CD14-positive monocyte (primary cell): Measurements from ENCODE around the gene ZAP70. TPM values are rescaled to one million over a fixed set of nuclear protein-coding genes. Genes with fewer than 3 reads are reported as not detected.

Experiments
- DNase-seq, 3 donors: peaks; one replicate each; pipeline ENCODE4 v3.0.0-alpha.2; 2011 to 2022
- H2AFZ ChIP-seq: 2 replicates; pipeline ENCODE4 v1.6.0; 2012; ENCODE audit warnings: mild to moderate bottlenecking, low read depth, low read length, inconsistent platforms; ENCODE audit not compliant: insufficient read depth, poor library complexity, severe bottlenecking
- H3K27ac ChIP-seq, 2 donors: 1 replicate in 1 of 2; 2 replicates in 1 of 2; pipeline ENCODE4 v1.5.1; 2012 to 2013; ENCODE audit warnings: low read length in 2 of 2, control low read depth in 1 of 2, inconsistent platforms in 1 of 2, low read depth in 1 of 2, mild to moderate bottlenecking in 1 of 2
- H3K27me3 ChIP-seq, 2 donors: one replicate each; pipeline versions ENCODE4 v1.6.0 to v1.6.1; 2011 to 2013; ENCODE audit warnings: low read length in 2 of 2; ENCODE audit not compliant: control insufficient read depth in 2 of 2, insufficient read depth in 2 of 2
- H3K36me3 ChIP-seq, 2 donors: replicated peaks in 1 of 2; 1 replicate in 1 of 2; 2 replicates in 1 of 2; pipeline versions ENCODE4 v1.5.1 to v1.6.1; 2012 to 2013; ENCODE audit warnings: low read length in 2 of 2, control low read depth in 1 of 2, inconsistent platforms in 1 of 2, mild to moderate bottlenecking in 1 of 2; ENCODE audit not compliant: insufficient read depth in 2 of 2, control insufficient read depth in 1 of 2
- H3K4me1 ChIP-seq, 2 donors: 1 replicate in 1 of 2; 2 replicates in 1 of 2; pipeline versions ENCODE4 v1.5.1 to v1.6.1; 2012 to 2013; ENCODE audit warnings: low read length in 2 of 2, control low read depth in 1 of 2, inconsistent platforms in 1 of 2, mild to moderate bottlenecking in 1 of 2, moderate library complexity in 1 of 2; ENCODE audit not compliant: insufficient read depth in 2 of 2, control insufficient read depth in 1 of 2
- H3K4me2 ChIP-seq: replicated peaks from 2 replicates; pipeline ENCODE3; 2012; ENCODE audit warnings: low read length, moderate library complexity, mild to moderate bottlenecking; ENCODE audit not compliant: poor library complexity, severe bottlenecking; ENCODE audit errors: extremely low read depth
- H3K4me3 ChIP-seq, 3 experiments: fragments of 200-600 bp in 1 of 3; sonication (generic) in 1 of 3; replicated peaks in 1 of 3; 1 replicate in 2 of 3; 2 replicates in 1 of 3; pipeline ENCODE4 v1.5.1; 2011 to 2013; ENCODE audit warnings: low read length in 3 of 3, mild to moderate bottlenecking in 3 of 3, control low read depth in 2 of 3, low read depth in 2 of 3, inconsistent platforms in 1 of 3, moderate library complexity in 1 of 3
- H3K79me2 ChIP-seq: 2 replicates; pipeline ENCODE4 v1.6.0; 2012; ENCODE audit warnings: mild to moderate bottlenecking, control low read depth, inconsistent platforms, low read length, moderate library complexity; ENCODE audit not compliant: insufficient read depth
- H3K9ac ChIP-seq: 2 replicates; pipeline ENCODE4 v1.6.0; 2017; ENCODE audit warnings: low read length, mild to moderate bottlenecking; ENCODE audit not compliant: insufficient read depth, poor library complexity, severe bottlenecking
- H3K9me3 ChIP-seq, 2 donors: replicated peaks in 1 of 2; 1 replicate in 1 of 2; 2 replicates in 1 of 2; pipeline versions ENCODE4 v1.5.1 to v1.6.1; 2012 to 2013; ENCODE audit warnings: low read length in 2 of 2, control low read depth in 1 of 2; ENCODE audit not compliant: control insufficient read depth in 1 of 2, insufficient read depth in 1 of 2
- H4K20me1 ChIP-seq: 2 replicates; pipeline ENCODE4 v1.6.0; 2012; ENCODE audit warnings: mild to moderate bottlenecking, low read length, control low read depth, moderate library complexity; ENCODE audit not compliant: insufficient read depth
- H3K27ac Mint-ChIP-seq, 7 donors: one replicate each; pipeline ENCODE4 v1.8.0; 2020; ENCODE audit warnings: mild to moderate bottlenecking in 7 of 7, mixed read lengths in 7 of 7, moderate library complexity in 6 of 7, inconsistent platforms in 2 of 7
- H3K27me3 Mint-ChIP-seq, 3 donors: one replicate each; pipeline ENCODE4 v1.8.0; 2021 to 2022; ENCODE audit warnings: low read depth in 3 of 3, mild to moderate bottlenecking in 3 of 3, mixed read lengths in 3 of 3, moderate library complexity in 3 of 3, inconsistent platforms in 1 of 3
- H3K36me3 Mint-ChIP-seq, 2 donors: one replicate each; pipeline ENCODE4 v1.8.0; 2020; ENCODE audit warnings: mixed read lengths in 2 of 2, inconsistent platforms in 1 of 2, mild to moderate bottlenecking in 1 of 2
- H3K4me1 Mint-ChIP-seq: one replicate; pipeline ENCODE4 v1.8.0; 2020; ENCODE audit warnings: mild to moderate bottlenecking, mixed read lengths
- H3K4me3 Mint-ChIP-seq, 2 donors: one replicate each; pipeline ENCODE4 v1.8.0; 2020; ENCODE audit warnings: mild to moderate bottlenecking in 2 of 2, mixed read lengths in 2 of 2, moderate library complexity in 1 of 2
- H3K9me3 Mint-ChIP-seq, 7 donors: one replicate each; pipeline ENCODE4 v1.8.0; 2020 to 2022; ENCODE audit warnings: mixed read lengths in 7 of 7, mild to moderate bottlenecking in 6 of 7, moderate library complexity in 6 of 7, inconsistent platforms in 2 of 7
- CTCF ChIP-seq: fragments of 200-600 bp; IDR thresholded peaks from one replicate; pipeline ENCODE4 v1.8.0; 2022; ENCODE audit warnings: antibody characterized with exemption, mild to moderate bottlenecking
- WGBS: methylation state at CpG from one replicate; pipeline ENCODE4 v1.1.5; 2013; ENCODE audit warnings: missing lambda C conversion rate; ENCODE audit not compliant: insufficient coverage; 5-methylcytosine and 5-hydroxymethylcytosine counted together
- intact Hi-C, 2 donors: fragments of 100-400 bp; cut with micrococcal nuclease; formaldehyde crosslinking; loops; one replicate each; pipeline versions ENCODE4 v1.15.0 to v1.15.1; 2023
- polyA plus RNA-seq, 3 donors: library from polyadenylated mRNA; depleted of rRNA in 1 of 3; unstranded in 2 of 3; stranded (reverse) in 1 of 3; fragments of 300-500 nt in 2 of 3; fragments of >200 nt in 1 of 3; fragmentation: Illumina TruSeq in 2 of 3; gene quantifications; 1 replicate in 2 of 3; 2 replicates in 1 of 3; pipeline ENCODE4 v1.2.3, GENCODE V29; 2012 to 2021

ZAP70 gene
- polyA plus RNA-seq, 3 donors: 0.30 to 0.69 (median 0.38) TPM

DNA sequence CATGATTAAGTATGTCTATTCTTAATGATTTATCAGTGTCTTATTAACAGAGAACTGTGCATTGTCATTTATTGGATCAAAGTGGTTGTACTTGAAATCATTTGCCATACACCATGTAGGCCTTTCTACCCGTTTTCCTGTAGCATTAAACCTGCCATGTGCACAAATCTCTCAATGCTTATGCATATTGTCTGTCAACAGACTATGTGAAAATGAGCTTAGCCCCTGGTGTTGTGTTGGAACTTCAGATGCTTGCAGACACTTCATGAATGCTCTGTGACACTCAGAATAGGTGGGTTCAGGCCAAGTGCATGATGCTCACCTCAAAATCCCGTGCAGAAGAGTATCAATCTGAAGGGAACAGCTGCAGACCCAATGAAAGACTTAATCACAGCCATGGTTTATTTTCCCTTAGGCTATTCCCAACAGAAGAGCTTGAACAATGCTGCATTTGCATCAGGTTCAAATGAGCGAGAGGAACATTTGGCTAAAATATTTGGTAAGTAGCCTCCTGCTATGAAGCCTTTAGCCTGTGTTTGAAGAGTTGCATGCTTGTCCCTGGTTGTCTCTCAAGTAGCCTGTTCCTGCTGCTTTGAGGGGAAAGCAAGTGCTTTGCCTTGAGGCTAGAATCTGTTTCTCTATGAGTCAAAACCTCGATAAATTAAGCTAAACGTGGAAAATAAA is 37.8 kb upstream of the ZAP70 start:
- TF ChIP-seq CTCF: no peak
- H3K27ac ChIP-seq: no peak overlapping the region
- H3K4me1 ChIP-seq: no peaks in the 10 kb centered on the region
- no peaks in the 10 kb centered on the region for H3K27me3 ChIP-seq
- intact Hi-C loops: no loop called here
- no peaks in the 10 kb centered on the region for H3K9me3 ChIP-seq
- no peaks in the 10 kb centered on the region for H4K20me1 ChIP-seq
- DNase-seq: no peak
- no peak overlapping the region for H3K4me3 ChIP-seq
- no peaks in the 10 kb centered on the region for H3K79me2 ChIP-seq
- Mint-ChIP-seq H3K27ac (no peak overlapping the region), H3K36me3 (no peaks in the 10 kb centered on the region), H3K27me3 (peaks cover 0 to 5% (median 4%) of the 10 kb centered on the region in 3 donors), H3K9me3 (peaks cover 0 to 23% (median 14%) of the 10 kb centered on the region in 7 donors), H3K4me1 (peaks cover 10% of the 10 kb centered on the region), H3K4me3 (no peak overlapping the region)
- H2AFZ ChIP-seq: no peak overlapping the region
- no peak overlapping the region for H3K9ac ChIP-seq
- 94% methylated on average over 3 of the region's 5 CpGs for WGBS
- no peak overlapping the region for H3K4me2 ChIP-seq
- H3K36me3 ChIP-seq: no peaks in the 10 kb centered on the region

DNA sequence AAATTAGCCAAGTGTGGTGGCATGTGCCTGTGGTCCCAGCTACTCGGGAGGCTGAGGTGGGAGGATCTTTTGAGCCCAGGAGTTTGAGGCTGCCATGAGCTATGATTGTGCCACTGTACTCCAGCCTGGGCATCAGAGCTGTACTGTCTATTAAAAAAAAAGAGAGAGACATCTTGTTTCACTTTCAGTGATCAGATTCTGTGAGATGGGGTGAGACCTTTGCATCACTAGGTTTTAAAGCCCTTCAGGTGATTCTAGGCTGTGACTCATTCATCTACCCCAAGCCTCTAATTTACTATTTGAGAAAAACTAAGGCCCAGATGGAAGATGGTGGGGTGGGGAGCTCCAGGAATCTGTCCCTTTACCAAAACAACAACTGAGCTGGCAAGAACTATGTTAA is 36.8 kb upstream of the ZAP70 start:
- Histone ChIP-seq H3K36me3 (no peaks in the 10 kb centered on the region), H3K4me1 (no peaks in the 10 kb centered on the region), H3K4me3 (no peak overlapping the region), H3K9ac (no peak overlapping the region), H4K20me1 (no peaks in the 10 kb centered on the region), H3K27me3 (no peaks in the 10 kb centered on the region), H3K9me3 (no peaks in the 10 kb centered on the region), H3K4me2 (no peak overlapping the region), H3K79me2 (no peaks in the 10 kb centered on the region), H2AFZ (no peak overlapping the region), H3K27ac (no peak overlapping the region)
- no peak for TF ChIP-seq CTCF
- peaks cover 0 to 26% (median 14%) of the 10 kb centered on the region in 7 donors for H3K9me3 Mint-ChIP-seq
- no peak overlapping the region for H3K27ac Mint-ChIP-seq
- no peak overlapping the region for H3K4me3 Mint-ChIP-seq
- no peak for DNase-seq
- H3K4me1 Mint-ChIP-seq: peaks cover 10% of the 10 kb centered on the region
- peaks cover 0 to 5% (median 4%) of the 10 kb centered on the region in 3 donors for H3K27me3 Mint-ChIP-seq
- no peaks in the 10 kb centered on the region for H3K36me3 Mint-ChIP-seq
- intact Hi-C loops: no loop called here
- WGBS: 100% methylated on average over 1 of the region's 1 CpG
